Erythroblast (primary cell): ENCODE results near the gene STAM2.

Source experiments
- GATA1 ChIP-seq: IDR thresholded peaks from 2 replicates; pipeline ENCODE4 v1.6.1; 2011; ENCODE audit warnings: low read depth, mild to moderate bottlenecking, control low read depth, low read length, moderate library complexity
- POLR2A ChIP-seq: IDR thresholded peaks from 2 replicates; pipeline ENCODE4 v1.6.1; 2011; ENCODE audit warnings: mild to moderate bottlenecking, low read length

GRCh38 chr2:152175012-152175367 lies 573 bp downstream of the STAM2 start:
- TF ChIP-seq POLR2A (no peak), GATA1 (no peak)
